HG03342 (cell line): ENCODE results near the gene NFYC.

Experiments used
- ATAC-seq: cut with Tn5 transposase; IDR thresholded peaks from one replicate; pipeline ENCODE4 v1.9.1; 2021; ENCODE audit warnings: mild to moderate bottlenecking, moderate library complexity; ENCODE audit not compliant: unreplicated experiment

The NFYC gene

GRCh38 chr1:40777224-40777970 is 85.9 kb downstream of the NFYC start:
- no peak for ATAC-seq

GRCh38 chr1:40780678-40781607 is 89.4 kb downstream of the NFYC start:
- ATAC-seq, result no peak

- no peak for ATAC-seq
Observed at GRCh38 chr1:40781608-40781971, 90.1 kb downstream of the NFYC start.

GRCh38 chr1:40782371-40782956 is 91.0 kb downstream of the NFYC start:
- ATAC-seq, result no peak

- no peak for ATAC-seq
Observed at GRCh38 chr1:40783001-40783905, 91.7 kb downstream of the NFYC start, which contains the start of gene KCNQ4. Gene KCNQ4 (plus strand): TSS chr1:40783787. CDS start chr1:40784094, 307 bp downstream.

GRCh38 chr1:40784141-40784770 is 92.8 kb downstream of the NFYC start:
- no peak for ATAC-seq

GRCh38 chr1:40784771-40785151 is 93.3 kb downstream of the NFYC start:
- ATAC-seq, result no peak

- ATAC-seq, result no peak
Observed at GRCh38 chr1:40785446-40785845, 93.9 kb downstream of the NFYC start.

GRCh38 chr1:40786171-40786994 is 94.9 kb downstream of the NFYC start:
- ATAC-seq, result no peak

- no peak for ATAC-seq
Observed at GRCh38 chr1:40786995-40787705, 95.6 kb downstream of the NFYC start.

- no peak for ATAC-seq
Observed at GRCh38 chr1:40787737-40788560, 96.4 kb downstream of the NFYC start.

- ATAC-seq, result no peak
Observed at GRCh38 chr1:40788561-40789341, 97.2 kb downstream of the NFYC start.

- ATAC-seq, result no peak
Observed at GRCh38 chr1:40789342-40789598, 97.8 kb downstream of the NFYC start.

GRCh38 chr1:40789661-40790430 is 98.3 kb downstream of the NFYC start:
- ATAC-seq, result no peak

- ATAC-seq, result no peak
Observed at GRCh38 chr1:40792036-40792435, 100.5 kb downstream of the NFYC start.

GRCh38 chr1:40793617-40794016 is 102.1 kb downstream of the NFYC start:
- no peak for ATAC-seq

- no peak for ATAC-seq
Observed at GRCh38 chr1:40794048-40794447, 102.5 kb downstream of the NFYC start.
